MM.1S (cell line): ENCODE measurements around the gene VKORC1.

ENCODE experiments used
- DNase-seq: peaks from one replicate; pipeline ENCODE4 v3.0.0-alpha.2; 2015
- H2AFZ ChIP-seq: fragments of 300-600 bp; sonication (generic); 2 replicates; pipeline ENCODE4 v1.6.0; 2016; ENCODE audit warnings: antibody characterized with exemption, low read length
- H3F3A ChIP-seq: fragments of 300-600 bp; sonication (generic); 2 replicates; pipeline ENCODE4 v1.6.1; 2016; ENCODE audit warnings: mild to moderate bottlenecking, antibody characterized with exemption, low read length, moderate library complexity, mixed read lengths; ENCODE audit not compliant: insufficient read depth
- H3K27ac ChIP-seq: fragments of 300-600 bp; sonication (generic); 2 replicates; pipeline ENCODE4 v1.5.1; 2016; ENCODE audit warnings: mild to moderate bottlenecking, low read length
- H3K27me3 ChIP-seq: fragments of 300-600 bp; sonication (generic); replicated peaks from 2 replicates; pipeline ENCODE4 v1.6.0; 2016; ENCODE audit warnings: low read length; ENCODE audit not compliant: insufficient read depth
- H3K36me3 ChIP-seq: fragments of 300-600 bp; sonication (generic); replicated peaks from 2 replicates; pipeline ENCODE4 v1.6.1; 2016; ENCODE audit warnings: mild to moderate bottlenecking, low read length, mixed read lengths; ENCODE audit not compliant: insufficient read depth
- H3K4me1 ChIP-seq: fragments of 300-600 bp; sonication (generic); 2 replicates; pipeline ENCODE4 v1.6.1; 2016; ENCODE audit warnings: low read length, mixed read lengths
- H3K4me2 ChIP-seq: fragments of 300-600 bp; sonication (generic); 2 replicates; pipeline ENCODE4 v1.6.0; 2016; ENCODE audit warnings: low read depth, low read length
- H3K4me3 ChIP-seq: fragments of 300-600 bp; sonication (generic); 2 replicates; pipeline ENCODE4 v1.5.1; 2016; ENCODE audit warnings: low read length, mixed read lengths
- H3K79me2 ChIP-seq: fragments of 300-600 bp; sonication (generic); 2 replicates; pipeline ENCODE4 v1.6.1; 2016; ENCODE audit warnings: mixed run types, low read length, mixed read lengths
- H3K9ac ChIP-seq: fragments of 300-600 bp; sonication (generic); 2 replicates; pipeline ENCODE4 v1.6.1; 2016; ENCODE audit warnings: low read length, mixed read lengths
- H3K9me2 ChIP-seq: fragments of 300-600 bp; sonication (generic); replicated peaks from 2 replicates; pipeline ENCODE4 v1.6.1; 2016; ENCODE audit warnings: mild to moderate bottlenecking, low read length, mixed read lengths; ENCODE audit not compliant: insufficient read depth
- H3K9me3 ChIP-seq: fragments of 300-600 bp; sonication (generic); replicated peaks from 2 replicates; pipeline ENCODE4 v1.6.1; 2016; ENCODE audit warnings: mild to moderate bottlenecking, low read length, mixed read lengths; ENCODE audit not compliant: insufficient read depth
- H4K20me1 ChIP-seq: fragments of 300-600 bp; sonication (generic); 2 replicates; pipeline ENCODE4 v1.6.1; 2016; ENCODE audit warnings: mild to moderate bottlenecking, low read length, moderate library complexity, mixed read lengths; ENCODE audit not compliant: insufficient read depth
- CTCF ChIP-seq: fragments of 300-600 bp; sonication (generic); IDR thresholded peaks from 2 replicates; pipeline ENCODE4 v1.5.1; 2016; ENCODE audit warnings: antibody characterized with exemption, low read length, mixed read lengths
- EZH2 ChIP-seq: fragments of 300-600 bp; sonication (generic); optimal IDR thresholded peaks from 2 replicates; pipeline ENCODE3; 2017; ENCODE audit warnings: low read depth, mild to moderate bottlenecking, antibody characterized with exemption, low read length, mixed read lengths
- EZH2phosphoT487 ChIP-seq: fragments of 300-600 bp; sonication (generic); IDR thresholded peaks from 2 replicates; pipeline ENCODE4 v1.6.1; 2018; ENCODE audit warnings: antibody characterized with exemption, low read length

The VKORC1 gene

GRCh38 chr16:31125844-31126243 is 31.2 kb upstream of the VKORC1 start:
- Histone ChIP-seq H4K20me1 (no peaks in the 10 kb centered on the region), H3K9ac (no peak overlapping the region), H3F3A (no peaks in the 10 kb centered on the region), H3K9me2 (no peaks in the 10 kb centered on the region), H3K27me3 (no peaks in the 10 kb centered on the region), H3K79me2 (no peaks in the 10 kb centered on the region), H3K4me2 (no peak overlapping the region), H3K4me1 (no peaks in the 10 kb centered on the region), H3K9me3 (no peaks in the 10 kb centered on the region), H3K4me3 (no peak overlapping the region), H2AFZ (no peak overlapping the region), H3K27ac (no peak overlapping the region), H3K36me3 (no peaks in the 10 kb centered on the region)
- no peak for DNase-seq
- TF ChIP-seq EZH2phosphoT487: no peak
- TF ChIP-seq EZH2: no peak
- no peak for TF ChIP-seq CTCF

- no peak for TF ChIP-seq CTCF
These were observed 25.5 kb upstream of the VKORC1 start for GRCh38 chr16:31120129-31120528.

GRCh38 chr16:31118223-31119155 is 23.9 kb upstream of the VKORC1 start:
- Histone ChIP-seq H3K27me3 (no peaks in the 10 kb centered on the region), H3F3A (no peaks in the 10 kb centered on the region), H3K27ac (peak overlapping the region; percentile 49; the same call in 1 of the 2 replicates), H3K9ac (peak overlapping the region; percentile 93), H3K4me2 (peak overlapping the region; percentile 100), H4K20me1 (no peaks in the 10 kb centered on the region), H3K36me3 (peaks cover 6% of the 10 kb centered on the region), H3K9me3 (no peaks in the 10 kb centered on the region), H3K79me2 (peaks cover 28% of the 10 kb centered on the region), H3K4me1 (peaks cover 6% of the 10 kb centered on the region), H2AFZ (peak overlapping the region; percentile 83), H3K4me3 (peak overlapping the region; percentile 99), H3K9me2 (no peaks in the 10 kb centered on the region)
- no peak for TF ChIP-seq EZH2
- no peak for TF ChIP-seq EZH2phosphoT487
- no peak for TF ChIP-seq CTCF
- DNase-seq: no peak

More at GRCh38 chr16:31120129-31120528, 25.5 kb upstream of the VKORC1 start:
- no peaks in the 10 kb centered on the region for H3K9me2 ChIP-seq
- H2AFZ ChIP-seq: no peak overlapping the region
- peaks cover 6% of the 10 kb centered on the region for H3K4me1 ChIP-seq
- no peaks in the 10 kb centered on the region for H3K9me3 ChIP-seq
- no peaks in the 10 kb centered on the region for H3K27me3 ChIP-seq
- H3K9ac ChIP-seq: no peak overlapping the region
- no peak for DNase-seq
- H3K27ac ChIP-seq: no peak overlapping the region
- no peak overlapping the region for H3K4me3 ChIP-seq
- peaks cover 28% of the 10 kb centered on the region for H3K79me2 ChIP-seq
- H3K36me3 ChIP-seq: peaks cover 6% of the 10 kb centered on the region
- H3K4me2 ChIP-seq: no peak overlapping the region
- H4K20me1 ChIP-seq: no peaks in the 10 kb centered on the region
- no peaks in the 10 kb centered on the region for H3F3A ChIP-seq
